GM19193 (cell line): ENCODE data around the gene POMGNT2.

Source experiments
- POLR2A ChIP-seq: IDR thresholded peaks from 4 replicates; pipeline ENCODE4 v1.6.1; 2011; ENCODE audit not compliant: insufficient read depth, insufficient read length; ENCODE audit errors: extremely low read depth

POMGNT2 gene

GRCh38 chr3:43030162-43030935, 75.5 kb downstream of the POMGNT2 start:
- no peak for TF ChIP-seq POLR2A
